Activated CD4-positive, alpha-beta T cell treated with anti-CD3 and anti-CD28 coated beads, Interleukin-2, amount 50 U/mL, for 1 hour (primary cell): ENCODE measurements around the gene WDR41.
"Not testable (repeated sequence)": the region's sequence is repeated elsewhere in the genome, so short reads cannot be mapped to it uniquely, and the experiment has no call there.

ENCODE experiments used
- DNase-seq: peaks from one replicate; pipeline ENCODE4 v3.0.0-alpha.2; 2020

WDR41 gene

GRCh38 chr5:77491783-77492652 is at the start of gene WDR41:
Gene WDR41, minus strand, starts transcription at chr5:77492316. Its CDS starts 96 bp downstream, at chr5:77492220.
- peak; percentile 84 for DNase-seq

GRCh38 chr5:77531297-77531696 is 39.2 kb upstream of the WDR41 start:
- no peak for DNase-seq

- no peak for DNase-seq
Observed at GRCh38 chr5:77518304-77518703, 26.2 kb upstream of the WDR41 start.

GRCh38 chr5:77514457-77514856 is 22.3 kb upstream of the WDR41 start:
- DNase-seq, result no peak

- DNase-seq, result no peak
Observed at GRCh38 chr5:77513321-77513720, 21.2 kb upstream of the WDR41 start.

GRCh38 chr5:77501132-77501531 is 9.0 kb upstream of the WDR41 start:
- not testable (repeated sequence) for DNase-seq

GRCh38 chr5:77499973-77500372 is 7.9 kb upstream of the WDR41 start:
- DNase-seq, result no peak

- DNase-seq, result no peak
Observed at GRCh38 chr5:77499441-77499840, 7.3 kb upstream of the WDR41 start.

GRCh38 chr5:77498952-77499351 is 6.8 kb upstream of the WDR41 start:
- DNase-seq, result no peak

GRCh38 chr5:77494935-77495334 is 2.8 kb upstream of the WDR41 start:
- DNase-seq, result no peak

GRCh38 chr5:77492653-77493000 is 511 bp upstream of the WDR41 start:
- DNase-seq, result no peak

GRCh38 chr5:77490741-77491344 is 1.3 kb downstream of the WDR41 start:
- DNase-seq, result not testable (repeated sequence)

- DNase-seq, result no peak
Observed at GRCh38 chr5:77486344-77486962, 5.7 kb downstream of the WDR41 start.

GRCh38 chr5:77483682-77484081 is 8.4 kb downstream of the WDR41 start:
- DNase-seq, result no peak

GRCh38 chr5:77475041-77475440 is 17.1 kb downstream of the WDR41 start:
- DNase-seq, result not testable (repeated sequence)

GRCh38 chr5:77468875-77469274 is 23.2 kb downstream of the WDR41 start:
- DNase-seq, result not testable (repeated sequence)

- no peak for DNase-seq
Observed at GRCh38 chr5:77463905-77464304, 28.2 kb downstream of the WDR41 start.

GRCh38 chr5:77461287-77461686 is 30.8 kb downstream of the WDR41 start:
- DNase-seq, result no peak

- no peak for DNase-seq
Observed at GRCh38 chr5:77454123-77454522, 38.0 kb downstream of the WDR41 start.

- no peak for DNase-seq
Observed at GRCh38 chr5:77452351-77452750, 39.8 kb downstream of the WDR41 start.

- no peak for DNase-seq
Observed at GRCh38 chr5:77449981-77450380, 42.1 kb downstream of the WDR41 start.

- no peak for DNase-seq
Observed at GRCh38 chr5:77449277-77449676, 42.8 kb downstream of the WDR41 start.

- DNase-seq, result no peak
Observed at GRCh38 chr5:77448831-77449230, 43.3 kb downstream of the WDR41 start.

- no peak for DNase-seq
Observed at GRCh38 chr5:77444356-77444755, 47.8 kb downstream of the WDR41 start.
